ENCODE results near the gene TMED6.

Gene TMED6

GRCh38 chr16:69344171-69344570 is 7.4 kb downstream of the TMED6 start:
- no peak for TF ChIP-seq GATA1 (IDR thresholded peaks at IDR 0.05; ENCODE audit: low read depth, low read length)
- TF ChIP-seq POLR2A (IDR thresholded peaks at IDR 0.05; ENCODE audit: low read length), result no peak
- DNase-seq, result no peak

DNA sequence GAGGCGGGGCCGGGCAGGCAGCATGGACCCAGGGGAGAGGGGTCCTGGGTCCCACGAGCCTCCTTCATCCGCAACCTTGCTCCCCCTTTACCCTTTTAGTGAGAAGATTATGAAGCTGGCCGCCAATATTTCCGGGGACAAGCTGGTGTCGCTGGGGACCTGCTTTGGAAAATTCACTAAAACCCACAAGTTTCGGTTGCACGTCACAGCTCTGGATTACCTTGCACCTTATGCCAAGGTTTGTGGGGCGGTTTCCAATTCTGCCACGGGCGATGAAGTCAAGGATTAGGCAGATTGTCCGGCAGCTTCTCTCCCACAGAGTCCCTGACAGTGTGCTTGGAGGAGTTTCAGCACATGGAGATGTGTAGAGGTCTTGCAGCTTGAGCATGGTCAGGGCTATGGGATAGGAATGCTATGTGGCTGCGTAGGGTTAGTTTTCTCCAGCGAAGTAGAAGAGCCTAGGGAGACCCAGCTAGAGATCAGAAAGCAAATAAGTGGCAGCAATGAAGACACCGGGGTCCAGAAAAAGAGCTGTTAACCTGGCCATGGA is 11.4 kb downstream of the TMED6 start:
- peak; percentile 38 to 57 for DNase-seq
- TF ChIP-seq POLR2A (IDR thresholded peaks at IDR 0.05; ENCODE audit: low read length), result no peak

- TF ChIP-seq POLR2A (IDR thresholded peaks at IDR 0.05; ENCODE audit: low read length), result peak; percentile 95
- no peak for TF ChIP-seq GATA1 (IDR thresholded peaks at IDR 0.05; ENCODE audit: low read depth, low read length)
- peak; percentile 97 to 98 for DNase-seq
Measured at GRCh38 chr16:69339289-69340094, 12.1 kb downstream of the TMED6 start, which contains the start of the genes COG8 and NIP7. TSS of gene COG8 (minus strand) at chr16:69339564. CDS start at chr16:69339552, 12 bp downstream. TSS of gene NIP7 (plus strand) at chr16:69339772. CDS start at chr16:69339830, 58 bp downstream.

GRCh38 chr16:69338557-69339288 is 12.9 kb downstream of the TMED6 start:
- peak in 1 of 2 experiments; percentile 37 for DNase-seq
- TF ChIP-seq POLR2A (IDR thresholded peaks at IDR 0.05; ENCODE audit: low read length) (no peak), GATA1 (IDR thresholded peaks at IDR 0.05; ENCODE audit: low read depth, low read length) (no peak)

DNA sequence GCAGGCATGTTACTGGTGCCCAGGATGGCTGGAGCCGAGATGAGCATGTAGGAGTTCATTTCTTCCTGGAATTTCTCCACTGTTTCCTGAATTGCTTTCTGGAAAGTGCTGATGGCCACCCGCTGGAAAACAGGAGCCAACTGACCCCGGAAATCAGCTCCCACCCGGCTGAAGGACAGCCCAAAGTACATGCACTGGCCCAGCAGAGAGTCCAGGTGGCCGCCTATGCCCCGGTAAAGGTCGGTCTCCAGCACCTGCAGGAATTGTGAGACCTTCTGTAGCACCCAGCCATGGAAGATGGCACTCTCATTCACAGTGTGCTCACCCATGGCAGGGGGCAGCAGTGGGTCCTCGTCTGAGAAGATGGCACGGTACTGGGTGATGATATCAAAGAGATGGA is 16.9 kb downstream of the TMED6 start:
- TF ChIP-seq POLR2A (IDR thresholded peaks at IDR 0.05; ENCODE audit: low read length), result no peak
- no peak for TF ChIP-seq GATA1 (IDR thresholded peaks at IDR 0.05; ENCODE audit: low read depth, low read length)
- no peak for DNase-seq

- TF ChIP-seq POLR2A (IDR thresholded peaks at IDR 0.05; ENCODE audit: low read length) (peak; percentile 85), GATA1 (IDR thresholded peaks at IDR 0.05; ENCODE audit: low read depth, low read length) (no peak)
- peak; percentile 90 to 93 for DNase-seq
Measured at GRCh38 chr16:69330286-69331109, 21.1 kb downstream of the TMED6 start, which contains the start of gene PDF. TSS of gene PDF (minus strand) at chr16:69330588. CDS start at chr16:69330570, 18 bp downstream.

- TF ChIP-seq POLR2A (IDR thresholded peaks at IDR 0.05; ENCODE audit: low read length) (no peak), GATA1 (IDR thresholded peaks at IDR 0.05; ENCODE audit: low read depth, low read length) (no peak)
- peak in 1 of 2 experiments; percentile 72 for DNase-seq
Measured at GRCh38 chr16:69329369-69330285, 22.0 kb downstream of the TMED6 start.

- peak in 1 of 2 experiments; percentile 16 for DNase-seq
- TF ChIP-seq POLR2A (IDR thresholded peaks at IDR 0.05; ENCODE audit: low read length) (peak; percentile 23), GATA1 (IDR thresholded peaks at IDR 0.05; ENCODE audit: low read depth, low read length) (no peak)
Measured at GRCh38 chr16:69328854-69329316, 22.7 kb downstream of the TMED6 start.

GRCh38 chr16:69327585-69328310 is 23.8 kb downstream of the TMED6 start:
- DNase-seq, result no peak
- no peak for TF ChIP-seq POLR2A (IDR thresholded peaks at IDR 0.05; ENCODE audit: low read length)
- no peak for TF ChIP-seq GATA1 (IDR thresholded peaks at IDR 0.05; ENCODE audit: low read depth, low read length)

GRCh38 chr16:69326172-69326873 is 25.3 kb downstream of the TMED6 start:
- no peak for DNase-seq
- TF ChIP-seq POLR2A (IDR thresholded peaks at IDR 0.05; ENCODE audit: low read length) (no peak), GATA1 (IDR thresholded peaks at IDR 0.05; ENCODE audit: low read depth, low read length) (no peak)

GRCh38 chr16:69325784-69326171 is 25.8 kb downstream of the TMED6 start:
- TF ChIP-seq POLR2A (IDR thresholded peaks at IDR 0.05; ENCODE audit: low read length) (no peak), GATA1 (IDR thresholded peaks at IDR 0.05; ENCODE audit: low read depth, low read length) (no peak)
- DNase-seq, result no peak
